ENCODE data around the gene IGSF22.

The IGSF22 gene

GRCh38 chr11:18754308-18754707 lies 28.3 kb upstream of the IGSF22 start:
- no peak overlapping the region for H3K4me3 ChIP-seq (ENCODE audit: low read depth, low read length)
- no peaks in the 10 kb centered on the region for H3K36me3 ChIP-seq
- H3K27me3 ChIP-seq (ENCODE audit: insufficient read depth, low read depth, severe bottlenecking): no peaks in the 10 kb centered on the region
- DNase-seq: no peak
- TF ChIP-seq CTCF (IDR thresholded peaks at IDR 0.05; ENCODE audit: low read depth, low read length): no peak
- no peaks in the 10 kb centered on the region for H3K9me3 ChIP-seq (ENCODE audit: severe bottlenecking)
- no peak overlapping the region for H3K27ac ChIP-seq

GRCh38 chr11:18752502-18752901 lies 26.5 kb upstream of the IGSF22 start:
- Histone ChIP-seq H3K36me3 (no peaks in the 10 kb centered on the region), H3K4me3 (ENCODE audit: low read depth, low read length) (no peak overlapping the region), H3K27ac (no peak overlapping the region), H3K27me3 (ENCODE audit: insufficient read depth, low read depth, severe bottlenecking) (no peaks in the 10 kb centered on the region), H3K9me3 (ENCODE audit: severe bottlenecking) (no peaks in the 10 kb centered on the region)
- no peak for DNase-seq
- no peak for TF ChIP-seq CTCF (IDR thresholded peaks at IDR 0.05; ENCODE audit: low read depth, low read length)

- Histone ChIP-seq H3K36me3 (no peaks in the 10 kb centered on the region), H3K27ac (no peak overlapping the region), H3K9me3 (ENCODE audit: severe bottlenecking) (no peaks in the 10 kb centered on the region), H3K4me3 (ENCODE audit: low read depth, low read length) (no peak overlapping the region), H3K27me3 (ENCODE audit: insufficient read depth, low read depth, severe bottlenecking) (no peaks in the 10 kb centered on the region)
- DNase-seq: no peak
- no peak for TF ChIP-seq CTCF (IDR thresholded peaks at IDR 0.05; ENCODE audit: low read depth, low read length)
These were observed 25.0 kb upstream of the IGSF22 start for GRCh38 chr11:18750944-18751343.

- Histone ChIP-seq H3K27ac (no peak overlapping the region), H3K4me3 (ENCODE audit: low read depth, low read length) (no peak overlapping the region), H3K36me3 (no peaks in the 10 kb centered on the region), H3K9me3 (ENCODE audit: severe bottlenecking) (no peaks in the 10 kb centered on the region), H3K27me3 (ENCODE audit: insufficient read depth, low read depth, severe bottlenecking) (no peaks in the 10 kb centered on the region)
- no peak for DNase-seq
- TF ChIP-seq CTCF (IDR thresholded peaks at IDR 0.05; ENCODE audit: low read depth, low read length): no peak
These were observed 23.8 kb upstream of the IGSF22 start for GRCh38 chr11:18749681-18750319.

- no peak overlapping the region for H3K4me3 ChIP-seq (ENCODE audit: low read depth, low read length)
- H3K36me3 ChIP-seq: no peaks in the 10 kb centered on the region
- TF ChIP-seq CTCF (IDR thresholded peaks at IDR 0.05; ENCODE audit: low read depth, low read length): no peak
- H3K27ac ChIP-seq: no peak overlapping the region
- H3K9me3 ChIP-seq (ENCODE audit: severe bottlenecking): no peaks in the 10 kb centered on the region
- no peaks in the 10 kb centered on the region for H3K27me3 ChIP-seq (ENCODE audit: insufficient read depth, low read depth, severe bottlenecking)
- no peak for DNase-seq
These were observed 22.9 kb upstream of the IGSF22 start for GRCh38 chr11:18748766-18749365.

- Histone ChIP-seq H3K27ac (no peak overlapping the region), H3K27me3 (ENCODE audit: insufficient read depth, low read depth, severe bottlenecking) (no peaks in the 10 kb centered on the region), H3K4me3 (ENCODE audit: low read depth, low read length) (no peak overlapping the region), H3K9me3 (ENCODE audit: severe bottlenecking) (no peaks in the 10 kb centered on the region), H3K36me3 (no peaks in the 10 kb centered on the region)
- no peak for TF ChIP-seq CTCF (IDR thresholded peaks at IDR 0.05; ENCODE audit: low read depth, low read length)
- no peak for DNase-seq
These were observed 19.3 kb upstream of the IGSF22 start for GRCh38 chr11:18745251-18745650.

All from WERI-Rb-1 (cell line).